K562 (cell line): ENCODE measurements around the gene NYAP1. TPM values are rescaled to one million over a fixed set of nuclear protein-coding genes. Genes with fewer than 3 reads are reported as not detected.

ENCODE experiments used
- FOXA1 ChIP-seq: fragments of 450-650 bp; IDR thresholded peaks from 2 replicates; pipeline ENCODE4 v1.6.1; 2016; ENCODE audit warnings: mild to moderate bottlenecking, borderline replicate concordance
- FOXJ2 ChIP-seq: fragments of 200-800 bp; sonication (Bioruptor generic); IDR thresholded peaks from 2 replicates; pipeline ENCODE4 v1.6.1; 2016; ENCODE audit warnings: missing genetic modification characterization, missing compliant biosample characterization
- FOXJ3 ChIP-seq: sonication (generic); formaldehyde crosslinking; IDR thresholded peaks from 2 replicates; pipeline ENCODE4 v1.4.0; 2020; ENCODE audit warnings: mild to moderate bottlenecking, missing genetic modification reagents
- FOXM1 ChIP-seq, 2 experiments: fragments of 450-650 bp in 1 of 2; sonication (generic) in 1 of 2; formaldehyde crosslinking in 1 of 2; IDR thresholded peaks; 2 replicates each; pipeline versions ENCODE4 v1.6.1 to v1.9.0; 2017 to 2022; ENCODE audit warnings: low read depth in 2 of 2, mild to moderate bottlenecking in 2 of 2, missing genetic modification reagents in 1 of 2, moderate library complexity in 1 of 2
- POLR2B ChIP-seq: fragments of 450-650 bp; IDR thresholded peaks from 2 replicates; pipeline ENCODE4 v1.6.1; 2018; ENCODE audit warnings: low read depth; ENCODE audit not compliant: partially characterized antibody
- PTRF ChIP-seq: fragments of 450-650 bp; IDR thresholded peaks from 2 replicates; pipeline ENCODE4 v1.6.1; 2016; ENCODE audit warnings: mild to moderate bottlenecking, missing genetic modification characterization, missing compliant biosample characterization
- RBM25 ChIP-seq: fragments of 200-400 bp; formaldehyde crosslinking; IDR thresholded peaks from 2 replicates; pipeline ENCODE4 v1.6.1; 2018; ENCODE audit warnings: low read length, low read depth, moderate library complexity; ENCODE audit not compliant: severe bottlenecking
- RCOR1 ChIP-seq, 2 experiments: IDR thresholded peaks; 2 replicates each; pipeline ENCODE4 v1.6.1; 2012; ENCODE audit warnings: low read depth in 2 of 2, low read length in 2 of 2, borderline replicate concordance in 1 of 2, improper control_type of control experiment in 1 of 2
- RFX7 ChIP-seq: fragments of 250-450 bp; sonication (Bioruptor Pico); IDR thresholded peaks from 2 replicates; pipeline ENCODE4 v1.5.1; 2021; ENCODE audit warnings: mild to moderate bottlenecking
- ZNF668 ChIP-seq: fragments of 250-450 bp; sonication (Bioruptor Pico); IDR thresholded peaks from 2 replicates; pipeline ENCODE4 v1.8.0; 2022; ENCODE audit warnings: mild to moderate bottlenecking, inconsistent platforms
- polyA plus RNA-seq, 8 experiments: library from polyadenylated mRNA; depleted of rRNA in 4 of 8; stranded (reverse) in 5 of 8; unstranded in 3 of 8; fragments of >200 nt; fragmentation: Nextera tagmentation in 2 of 8; fragmentation: Illumina TruSeq in 1 of 8; extraction: Ambion mirVana in 2 of 8; extraction: Trizol in 1 of 8; gene quantifications; 2 replicates each; pipeline versions ENCODE4 v1.2.1 to v1.2.3, GENCODE V29; 2011 to 2014; ENCODE audit warnings: inconsistent platforms in 1 of 8, missing spikeins in 1 of 8
- total RNA-seq, 7 experiments: library from RNA; depleted of rRNA in 6 of 7; stranded (reverse); fragments of >200 nt in 6 of 7; fragmentation: Illumina TruSeq in 2 of 7; extraction: Trizol in 2 of 7; gene quantifications; 2 replicates each; pipeline versions ENCODE4 v1.2.1 to v1.2.3, GENCODE V29; 2011 to 2021; ENCODE audit warnings: low replicate concordance in 1 of 7
- TF ChIP-seq, protein P1 (sequence below), 2 experiments: IDR thresholded peaks in 1 of 2; conservative IDR thresholded peaks in 1 of 2; 2 replicates each; pipeline ENCODE4 v1.6.1; 2016; ENCODE audit warnings: low read depth in 2 of 2, mild to moderate bottlenecking in 1 of 2, missing compliant biosample characterization in 1 of 2, missing genetic modification characterization in 1 of 2, moderate library complexity in 1 of 2
- TF ChIP-seq, protein P2 (sequence below): fragments of 250-450 bp; sonication (Bioruptor Pico); IDR thresholded peaks from 2 replicates; pipeline ENCODE4 v1.5.0; 2021; ENCODE audit warnings: mild to moderate bottlenecking, moderate library complexity

NYAP1 gene
- total and polyA plus RNA-seq, 9 of the 15 experiments (the other 6 are each of a cell fraction or from before 2014, with no cell fraction given), result 0.11 to 0.88 (median 0.22) TPM; not detected in 2

DNA sequence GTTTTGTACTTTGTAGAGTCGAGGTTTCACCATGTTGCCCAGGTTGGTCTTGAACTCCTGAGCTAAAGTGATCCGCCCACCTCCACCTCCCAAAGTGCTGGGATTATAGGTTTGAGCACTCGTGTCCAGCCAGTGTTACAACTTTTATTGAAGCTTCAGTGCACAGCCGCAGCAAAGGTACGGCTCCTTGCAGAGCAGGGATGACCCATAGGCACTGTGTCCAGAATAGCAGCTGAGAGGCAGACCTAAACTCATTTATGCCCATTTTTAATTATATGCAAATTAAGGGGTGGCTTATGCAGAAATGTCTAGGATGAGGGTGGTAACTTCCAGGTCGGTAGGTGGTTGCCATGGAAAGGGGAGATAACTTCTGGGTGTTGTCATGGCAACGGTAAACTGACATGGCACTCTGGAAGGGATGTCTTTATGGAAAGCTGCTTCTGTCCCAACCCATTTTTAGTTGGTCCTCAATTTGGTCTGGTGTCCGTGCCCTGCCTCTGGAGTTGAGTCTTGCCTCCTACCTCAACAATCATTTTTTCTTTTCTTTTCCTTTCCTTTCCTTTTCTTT is 22.7 kb downstream of the NYAP1 start (continued):
- TF ChIP-seq, protein P1, sequence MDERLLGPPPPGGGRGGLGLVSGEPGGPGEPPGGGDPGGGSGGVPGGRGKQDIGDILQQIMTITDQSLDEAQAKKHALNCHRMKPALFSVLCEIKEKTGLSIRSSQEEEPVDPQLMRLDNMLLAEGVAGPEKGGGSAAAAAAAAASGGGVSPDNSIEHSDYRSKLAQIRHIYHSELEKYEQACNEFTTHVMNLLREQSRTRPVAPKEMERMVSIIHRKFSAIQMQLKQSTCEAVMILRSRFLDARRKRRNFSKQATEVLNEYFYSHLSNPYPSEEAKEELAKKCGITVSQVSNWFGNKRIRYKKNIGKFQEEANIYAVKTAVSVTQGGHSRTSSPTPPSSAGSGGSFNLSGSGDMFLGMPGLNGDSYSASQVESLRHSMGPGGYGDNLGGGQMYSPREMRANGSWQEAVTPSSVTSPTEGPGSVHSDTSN (CRISPR knock-in tag; IDR thresholded peaks at IDR 0.05; ENCODE audit: low read depth), result no peak
- TF ChIP-seq, protein P1 (tag; conservative IDR thresholded peaks at IDR 0.05; ENCODE audit: low read depth), result peak; percentile 69
- TF ChIP-seq FOXA1 (no peak), FOXM1 (IDR thresholded peaks at IDR 0.05; ENCODE audit: low read depth) (no peak), FOXM1 (CRISPR knock-in tag; IDR thresholded peaks at IDR 0.05; ENCODE audit: low read depth) (no peak), PTRF (tag) (no peak), FOXJ3 (CRISPR knock-in tag) (peak; percentile 55), RFX7 (no peak), RCOR1 (IDR thresholded peaks at IDR 0.05; ENCODE audit: borderline replicate concordance in 1 of 2, low read depth in 2 of 2, low read length in 2 of 2) (peak in 1 of 2 experiments; percentile 95; a peak in 2 of 4 replicates), ZNF668 (CRISPR knock-in tag) (no peak), POLR2B (no peak), RBM25 (peak; percentile 8), FOXJ2 (tag) (peak; percentile 72; the same call in 1 of the 2 replicates)
- TF ChIP-seq, protein P2, sequence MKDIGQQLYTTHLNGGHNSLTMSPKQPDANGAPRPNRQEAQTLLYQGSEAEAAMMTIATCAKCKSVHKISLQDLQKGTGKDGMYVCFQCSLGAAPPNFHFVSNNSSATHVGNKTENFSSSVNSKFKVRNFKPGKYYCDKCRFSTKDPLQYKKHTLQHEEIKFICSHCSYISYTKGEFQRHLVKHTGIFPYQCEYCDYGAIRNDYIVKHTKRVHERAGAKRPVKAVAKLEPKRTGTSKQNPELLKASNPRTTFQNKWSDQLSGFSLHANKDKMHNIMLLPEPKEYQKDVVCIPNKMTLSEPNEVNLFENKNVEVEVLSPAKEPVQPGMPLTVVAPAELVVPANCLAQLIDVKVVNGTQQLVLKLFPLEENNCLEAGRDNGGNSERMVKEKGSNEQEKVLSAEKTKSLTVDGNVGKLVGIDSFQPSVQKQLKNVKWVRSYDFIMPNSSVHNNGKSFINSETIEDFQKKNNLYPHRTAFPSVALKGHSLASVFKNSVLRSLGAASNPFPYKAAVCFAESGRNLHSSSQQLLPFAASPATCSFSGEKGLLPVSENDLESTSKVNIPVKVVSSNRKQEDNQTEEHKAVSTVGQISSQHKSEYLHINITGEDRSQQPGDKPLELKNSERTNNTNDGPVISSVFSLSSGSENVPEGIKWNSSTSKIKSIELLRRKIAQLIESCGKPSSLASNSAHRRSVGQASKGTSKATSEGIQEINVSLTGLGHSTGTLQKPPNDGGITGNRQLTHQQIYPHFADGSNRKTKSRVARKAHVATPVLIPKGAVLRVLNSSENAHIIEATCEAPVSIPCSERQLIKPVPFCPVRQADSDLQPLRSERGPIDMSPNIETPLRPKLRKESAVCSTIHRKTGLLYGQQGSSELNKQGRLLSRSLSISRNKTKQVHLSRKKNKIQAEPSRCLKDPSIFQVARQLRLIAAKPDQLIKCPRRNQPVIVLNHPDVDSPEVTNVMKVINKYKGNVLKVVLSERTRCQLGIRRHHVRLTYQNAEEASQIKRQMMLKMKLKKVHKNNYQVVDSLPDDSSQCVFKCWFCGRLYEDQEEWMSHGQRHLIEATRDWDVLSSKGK, result no peak
